Parathyroid adenoma (tissue), 2 donors: ENCODE data around the gene TRIP12.

ENCODE experiments used
- H2AFZ ChIP-seq: fragments of 300-600 bp; sonication (generic); one replicate; pipeline ENCODE4 v1.7.0; 2017; ENCODE audit warnings: antibody characterized with exemption, mild to moderate bottlenecking
- H3K27ac ChIP-seq: fragments of 300-600 bp; sonication (generic); one replicate; pipeline ENCODE4 v1.7.0; 2017
- H3K27me3 ChIP-seq: fragments of 300-600 bp; sonication (generic); one replicate; pipeline ENCODE4 v1.7.0; 2017; ENCODE audit warnings: low read length; ENCODE audit not compliant: control insufficient read depth, insufficient read depth
- H3K36me3 ChIP-seq: fragments of 300-600 bp; sonication (generic); one replicate; pipeline ENCODE4 v1.7.0; 2017; ENCODE audit warnings: low read length; ENCODE audit not compliant: control insufficient read depth, insufficient read depth
- H3K4me1 ChIP-seq: fragments of 300-600 bp; sonication (generic); one replicate; pipeline ENCODE4 v1.7.0; 2017; ENCODE audit warnings: control low read depth
- H3K4me2 ChIP-seq: fragments of 300-600 bp; sonication (generic); one replicate; pipeline ENCODE4 v1.7.0; 2017; ENCODE audit warnings: low read length
- H3K4me3 ChIP-seq: fragments of 300-600 bp; sonication (generic); one replicate; pipeline ENCODE4 v1.7.0; 2017; ENCODE audit warnings: low read depth, low read length
- H3K79me2 ChIP-seq: fragments of 300-600 bp; sonication (generic); one replicate; pipeline ENCODE4 v1.7.0; 2017; ENCODE audit warnings: control low read depth
- H3K9ac ChIP-seq: fragments of 300-600 bp; sonication (generic); one replicate; pipeline ENCODE4 v1.7.0; 2017; ENCODE audit warnings: mild to moderate bottlenecking
- H3K9me3 ChIP-seq: fragments of 300-600 bp; sonication (generic); one replicate; pipeline ENCODE4 v1.7.0; 2017; ENCODE audit warnings: low read length; ENCODE audit not compliant: control insufficient read depth
- CTCF ChIP-seq: fragments of 300-600 bp; sonication (generic); IDR thresholded peaks from one replicate; pipeline ENCODE4 v1.7.0; 2017; ENCODE audit warnings: antibody characterized with exemption, mild to moderate bottlenecking
- donor health status: primary hyperparathyroidism.

Gene TRIP12

GRCh38 chr2:229956491-229956890 is 34.7 kb upstream of the TRIP12 start:
- no peak overlapping the region for H3K4me2 ChIP-seq
- H3K4me3 ChIP-seq = no peak overlapping the region
- no peak overlapping the region for H3K27ac ChIP-seq
- no peak for TF ChIP-seq CTCF
- no peak overlapping the region for H3K9ac ChIP-seq
- no peaks in the 10 kb centered on the region for H3K4me1 ChIP-seq
- no peaks in the 10 kb centered on the region for H3K36me3 ChIP-seq
- no peaks in the 10 kb centered on the region for H3K79me2 ChIP-seq
- no peak overlapping the region for H2AFZ ChIP-seq
- H3K9me3 ChIP-seq = no peaks in the 10 kb centered on the region
- H3K27me3 ChIP-seq = no peaks in the 10 kb centered on the region

GRCh38 chr2:229955663-229956062 is 33.9 kb upstream of the TRIP12 start:
- Histone ChIP-seq H3K36me3 (no peaks in the 10 kb centered on the region), H3K79me2 (no peaks in the 10 kb centered on the region), H3K9ac (no peak overlapping the region), H2AFZ (no peak overlapping the region), H3K9me3 (no peaks in the 10 kb centered on the region), H3K4me3 (no peak overlapping the region), H3K4me1 (no peaks in the 10 kb centered on the region), H3K27ac (no peak overlapping the region), H3K4me2 (no peak overlapping the region), H3K27me3 (no peaks in the 10 kb centered on the region)
- TF ChIP-seq CTCF = no peak

DNA sequence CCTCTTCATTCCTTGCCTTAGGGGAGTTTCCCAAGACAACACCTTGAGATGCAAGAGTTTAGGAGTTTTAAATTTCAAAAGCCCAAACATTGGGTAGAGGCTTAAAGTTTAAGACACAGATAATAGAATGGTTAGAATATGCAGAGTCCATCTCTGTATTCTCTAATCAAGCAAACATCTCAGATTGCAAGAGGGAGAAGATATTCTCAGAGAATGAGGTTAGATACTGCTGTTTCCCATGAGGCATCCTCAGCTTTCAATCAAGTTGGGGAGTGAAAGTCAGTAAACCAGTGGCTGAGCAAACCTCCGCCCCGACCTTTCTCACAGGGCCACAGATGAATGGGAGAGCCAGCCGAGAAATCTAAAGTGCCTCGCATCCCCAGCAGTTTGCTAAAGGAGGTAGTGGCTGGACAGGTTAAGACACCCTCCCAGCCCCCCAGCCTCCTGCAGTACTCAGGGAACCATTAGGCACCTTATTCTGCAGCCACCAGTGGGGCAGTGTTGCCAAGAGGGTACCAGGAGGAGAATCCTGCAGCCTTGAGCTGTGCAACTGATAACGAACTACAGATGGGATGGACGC is 30.5 kb upstream of the TRIP12 start:
- H3K36me3 ChIP-seq = no peaks in the 10 kb centered on the region
- no peaks in the 10 kb centered on the region for H3K4me1 ChIP-seq
- no peaks in the 10 kb centered on the region for H3K27me3 ChIP-seq
- no peak overlapping the region for H3K4me3 ChIP-seq
- no peak overlapping the region for H3K9ac ChIP-seq
- no peak overlapping the region for H2AFZ ChIP-seq
- H3K79me2 ChIP-seq = no peaks in the 10 kb centered on the region
- no peak for TF ChIP-seq CTCF
- no peaks in the 10 kb centered on the region for H3K9me3 ChIP-seq
- no peak overlapping the region for H3K4me2 ChIP-seq
- H3K27ac ChIP-seq = no peak overlapping the region

- Histone ChIP-seq H3K4me2 (no peak overlapping the region), H3K4me1 (no peaks in the 10 kb centered on the region), H3K36me3 (no peaks in the 10 kb centered on the region), H3K4me3 (no peak overlapping the region), H3K9me3 (no peaks in the 10 kb centered on the region), H3K27me3 (no peaks in the 10 kb centered on the region), H3K27ac (no peak overlapping the region), H2AFZ (no peak overlapping the region), H3K9ac (no peak overlapping the region), H3K79me2 (no peaks in the 10 kb centered on the region)
- no peak for TF ChIP-seq CTCF
These were observed 25.7 kb upstream of the TRIP12 start for GRCh38 chr2:229947544-229947943.

DNA sequence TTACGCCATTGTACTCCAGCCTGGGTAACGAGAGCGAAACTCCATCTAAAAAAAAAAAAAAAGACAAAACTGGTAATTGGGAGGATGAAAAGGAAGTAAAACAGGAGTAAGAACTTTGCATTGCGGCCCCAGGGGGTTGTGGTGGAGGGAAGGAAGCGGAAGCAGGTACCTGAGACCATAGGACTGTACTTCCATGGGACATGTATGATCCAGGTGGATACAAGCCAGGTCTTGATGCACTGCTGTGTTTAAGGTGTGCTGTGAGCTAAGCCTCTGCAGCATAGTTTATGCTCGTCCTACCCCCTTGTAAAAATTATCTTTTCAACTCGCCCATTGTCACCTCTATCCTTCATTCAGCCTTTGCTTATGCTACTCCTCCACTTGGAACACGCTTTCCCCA is 24.2 kb upstream of the TRIP12 start:
- H3K9me3 ChIP-seq = no peaks in the 10 kb centered on the region
- no peak overlapping the region for H3K4me2 ChIP-seq
- H3K27ac ChIP-seq = no peak overlapping the region
- H3K4me1 ChIP-seq = no peaks in the 10 kb centered on the region
- no peaks in the 10 kb centered on the region for H3K36me3 ChIP-seq
- H2AFZ ChIP-seq = no peak overlapping the region
- no peaks in the 10 kb centered on the region for H3K79me2 ChIP-seq
- H3K4me3 ChIP-seq = no peak overlapping the region
- H3K27me3 ChIP-seq = no peaks in the 10 kb centered on the region
- TF ChIP-seq CTCF = no peak
- H3K9ac ChIP-seq = no peak overlapping the region
